ENCODE data around the gene NNMT. TPM values are rescaled to one million over a fixed set of nuclear protein-coding genes. Genes with fewer than 3 reads are reported as not detected.

The NNMT gene
- total RNA-seq, 1 experiment from 2014 or later = not detected

DNA sequence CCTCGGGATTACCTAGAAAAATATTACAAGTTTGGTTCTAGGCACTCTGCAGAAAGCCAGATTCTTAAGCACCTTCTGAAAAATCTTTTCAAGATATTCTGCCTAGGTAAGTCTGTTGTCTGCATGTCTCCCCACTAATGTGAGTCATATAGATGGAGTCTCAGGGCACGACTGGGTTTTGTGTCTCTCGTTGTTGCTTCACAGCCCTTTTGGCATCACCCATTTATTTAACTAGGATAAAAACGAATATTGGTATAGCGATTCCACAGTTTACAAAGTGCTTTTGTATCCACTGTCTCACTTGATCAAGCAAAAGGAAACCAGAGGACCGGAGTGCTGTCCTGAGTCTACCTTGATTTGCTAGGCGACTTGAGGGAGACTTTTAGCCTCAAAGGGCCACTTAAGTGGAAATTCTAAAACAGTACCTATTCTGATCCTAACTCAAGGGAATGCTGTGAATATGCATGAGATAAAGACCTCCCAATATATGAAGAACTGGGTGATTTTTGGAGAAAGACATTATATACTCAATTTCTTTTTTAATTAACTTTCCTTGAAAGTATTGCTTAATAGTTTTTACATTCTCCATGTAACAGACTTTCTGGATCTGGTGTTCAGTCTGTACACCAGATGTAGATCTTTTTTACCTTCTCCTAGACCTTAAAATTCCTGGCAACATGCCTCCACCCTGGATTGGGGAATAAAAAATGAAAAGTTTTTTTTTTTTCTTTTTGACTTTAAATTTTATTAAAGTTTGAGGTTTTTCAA is 590 bp downstream of the NNMT start:
- POLR2A ChIA-PET = no interaction called here

More for the DNA sequence above, 590 bp downstream of the NNMT start:
- Histone ChIP-seq H3K27me3 (ENCODE audit: insufficient read depth, low read length) (no peaks in the 10 kb centered on the region), H4K20me1 (ENCODE audit: insufficient read depth) (no peaks in the 10 kb centered on the region), H3K9me3 (ENCODE audit: control insufficient read depth in 1 of 2, insufficient read depth in 1 of 2, low read depth in 1 of 2, low read length in 2 of 2) (no peaks in the 10 kb centered on the region), H3K9ac (ENCODE audit: low read length) (no peak overlapping the region), H3K36me3 (ENCODE audit: control insufficient read depth in 1 of 2, insufficient read depth in 2 of 2, low read length in 2 of 2) (no peaks in the 10 kb centered on the region), H3K4me3 (replicated peaks in 1 of 2; ENCODE audit: low read depth in 1 of 2, low read length in 2 of 2) (no peak overlapping the region), H3K79me2 (ENCODE audit: insufficient read depth, low read length) (no peaks in the 10 kb centered on the region), H3K4me1 (ENCODE audit: control insufficient read depth in 1 of 2, insufficient read depth in 2 of 2, low read length in 2 of 2) (no peaks in the 10 kb centered on the region), H3K9me2 (ENCODE audit: insufficient read depth) (no peaks in the 10 kb centered on the region), H3K27ac (ENCODE audit: low read depth, low read length) (no peak overlapping the region), H2AFZ (ENCODE audit: low read depth, low read length, poor library complexity, severe bottlenecking) (no peak overlapping the region), H3K4me2 (ENCODE audit: low read length) (no peak overlapping the region)
- intact Hi-C loops (cut with micrococcal nuclease) = no loop called here
- ATAC-seq = no peak
- ChIA-PET CTCF (no interaction called here), RAD21 (ENCODE audit: low non-redundant PET in 1 of 2, low total read pairs in 2 of 2, uncharacterized antibody in 2 of 2, unreplicated experiment in 2 of 2) (no interaction called here)
- TF ChIP-seq POLR2AphosphoS5 (IDR thresholded peaks at IDR 0.05; ENCODE audit: low read depth, low read length) (no peak), EZH2phosphoT487 (IDR thresholded peaks at IDR 0.05; ENCODE audit: borderline replicate concordance) (no peak), EZH2 (IDR thresholded peaks at IDR 0.05) (no peak), EGR1 (IDR thresholded peaks at IDR 0.05; ENCODE audit: low read depth) (no peak), ZNF274 (IDR thresholded peaks at IDR 0.05; ENCODE audit: low read depth, low read length) (no peak), SP1 (IDR thresholded peaks at IDR 0.05; ENCODE audit: low read depth) (no peak), CBX3 (IDR thresholded peaks at IDR 0.05; ENCODE audit: low read depth) (no peak), POLR2A (IDR thresholded peaks at IDR 0.05; ENCODE audit: borderline replicate concordance, extremely low read depth, insufficient read depth, insufficient read length) (no peak), CEBPB (IDR thresholded peaks at IDR 0.05; ENCODE audit: low read depth) (no peak), YY1 (IDR thresholded peaks at IDR 0.05; ENCODE audit: extremely low read depth, insufficient replicate concordance, low read depth, low read length) (no peak), SIN3A (IDR thresholded peaks at IDR 0.05; ENCODE audit: low read depth) (no peak), ZFX (IDR thresholded peaks at IDR 0.05) (no peak)
- TF ChIP-seq, protein P1, sequence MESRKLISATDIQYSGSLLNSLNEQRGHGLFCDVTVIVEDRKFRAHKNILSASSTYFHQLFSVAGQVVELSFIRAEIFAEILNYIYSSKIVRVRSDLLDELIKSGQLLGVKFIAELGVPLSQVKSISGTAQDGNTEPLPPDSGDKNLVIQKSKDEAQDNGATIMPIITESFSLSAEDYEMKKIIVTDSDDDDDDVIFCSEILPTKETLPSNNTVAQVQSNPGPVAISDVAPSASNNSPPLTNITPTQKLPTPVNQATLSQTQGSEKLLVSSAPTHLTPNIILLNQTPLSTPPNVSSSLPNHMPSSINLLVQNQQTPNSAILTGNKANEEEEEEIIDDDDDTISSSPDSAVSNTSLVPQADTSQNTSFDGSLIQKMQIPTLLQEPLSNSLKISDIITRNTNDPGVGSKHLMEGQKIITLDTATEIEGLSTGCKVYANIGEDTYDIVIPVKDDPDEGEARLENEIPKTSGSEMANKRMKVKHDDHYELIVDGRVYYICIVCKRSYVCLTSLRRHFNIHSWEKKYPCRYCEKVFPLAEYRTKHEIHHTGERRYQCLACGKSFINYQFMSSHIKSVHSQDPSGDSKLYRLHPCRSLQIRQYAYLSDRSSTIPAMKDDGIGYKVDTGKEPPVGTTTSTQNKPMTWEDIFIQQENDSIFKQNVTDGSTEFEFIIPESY (IDR thresholded peaks at IDR 0.05; ENCODE audit: extremely low read depth, insufficient replicate concordance, low read length) = no peak
- TF ChIP-seq, protein P2, sequence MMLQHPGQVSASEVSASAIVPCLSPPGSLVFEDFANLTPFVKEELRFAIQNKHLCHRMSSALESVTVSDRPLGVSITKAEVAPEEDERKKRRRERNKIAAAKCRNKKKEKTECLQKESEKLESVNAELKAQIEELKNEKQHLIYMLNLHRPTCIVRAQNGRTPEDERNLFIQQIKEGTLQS (IDR thresholded peaks at IDR 0.05) = no peak
- no peak for DNase-seq (ENCODE audit: low read depth, low spot score)
- BruUV-seq (replicated peaks) = no TSS peak

All from HCT116 (cell line).